ENCODE measurements around the gene WDR89.
A peak's percentile ranks its signal among the peaks of the same experiment; 100 is the strongest.
"Not testable (repeated sequence)": the region's sequence is repeated elsewhere in the genome, so short reads cannot be mapped to it uniquely, and the experiment has no call there.

The WDR89 gene

GRCh38 chr14:63594455-63595372, 47.0 kb downstream of the WDR89 start:
- DNase-seq: no peak

- DNase-seq: not testable (repeated sequence)
Measured at GRCh38 chr14:63583046-63583445, 58.6 kb downstream of the WDR89 start.

- no peak for DNase-seq
Measured at GRCh38 chr14:63581491-63581890, 60.2 kb downstream of the WDR89 start.

- DNase-seq: no peak
Measured at GRCh38 chr14:63578300-63578699, 63.4 kb downstream of the WDR89 start.

- no peak for DNase-seq
Measured at GRCh38 chr14:63573581-63573980, 68.1 kb downstream of the WDR89 start.

- no peak for DNase-seq
Measured at GRCh38 chr14:63565448-63565847, 76.2 kb downstream of the WDR89 start.

- peak; percentile 66 to 78 for DNase-seq
Measured at GRCh38 chr14:63564318-63564717, 77.4 kb downstream of the WDR89 start.

GRCh38 chr14:63563370-63564026, 78.2 kb downstream of the WDR89 start:
- no peak for DNase-seq

- DNase-seq: peak in 1 of 2 donors; percentile 64
Measured at GRCh38 chr14:63562405-63562804, 79.3 kb downstream of the WDR89 start.

- no peak for DNase-seq
Measured at GRCh38 chr14:63555572-63555971, 86.1 kb downstream of the WDR89 start.

GRCh38 chr14:63551332-63551731, 90.3 kb downstream of the WDR89 start:
- DNase-seq: peak in 1 of 2 donors; percentile 7

- no peak for DNase-seq
Measured at GRCh38 chr14:63547798-63548335, 93.8 kb downstream of the WDR89 start.
